ENCODE results near the gene NVL.
"Not testable (repeated sequence)": the region's sequence is repeated elsewhere in the genome, so short reads cannot be mapped to it uniquely, and the experiment has no call there.

The NVL gene

DNA sequence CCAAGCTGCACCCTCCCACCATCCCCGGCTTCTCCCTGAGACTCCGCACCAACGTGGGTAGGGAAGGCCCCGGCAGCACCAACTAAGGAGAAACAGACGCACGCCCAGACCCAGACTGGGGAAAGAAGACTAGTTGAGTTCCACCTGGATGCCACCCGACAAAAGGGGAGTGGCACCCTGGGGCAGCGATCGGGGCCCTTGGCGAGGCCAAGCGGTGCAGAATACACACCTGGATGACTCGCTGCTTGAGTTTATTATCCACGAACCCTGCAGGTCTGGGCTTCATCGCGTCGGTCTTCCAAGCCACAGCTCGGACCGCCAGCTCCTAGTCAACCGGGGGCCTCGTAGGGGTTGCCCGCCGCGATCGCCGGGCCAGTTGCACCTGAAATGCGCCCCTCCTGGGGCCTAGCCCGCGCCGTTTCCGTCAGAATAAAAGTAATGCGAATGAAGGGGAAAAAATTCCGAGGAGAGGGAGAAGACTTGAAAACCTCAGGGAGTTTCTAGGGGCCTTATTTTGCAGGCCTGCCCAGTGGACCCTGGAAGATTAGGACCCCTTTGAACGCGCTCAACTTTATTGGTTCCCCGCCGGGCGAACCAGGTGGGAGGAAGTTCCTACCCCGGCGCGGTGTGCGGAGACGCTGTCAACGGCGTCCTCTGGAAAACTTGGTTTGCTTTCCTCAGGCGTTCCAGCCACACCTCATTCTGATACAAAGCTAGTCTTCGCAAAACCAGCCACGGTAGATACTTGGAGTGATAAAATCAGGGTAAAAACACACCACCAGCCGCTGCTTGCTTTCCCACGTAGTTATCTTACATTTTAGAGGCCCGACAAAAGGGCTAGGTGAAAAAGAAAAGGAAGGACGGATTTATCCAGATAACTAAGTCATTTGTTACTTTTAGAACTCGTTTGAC lies at the start of gene NVL:
Gene NVL, minus strand, starts transcription at position 331 of the 912 bp plus-strand sequence. Its CDS starts 45 bp downstream, at position 286.
- Mint-ChIP-seq H3K36me3 (peaks cover 0 to 4% of the 10 kb centered on the region in 2 donors), H3K9me3 (no peaks in the 10 kb centered on the region), H3K4me3 (peak within 1 kb of the TSS; percentile 85 to 99), H3K27ac (peak within 1 kb of the TSS; percentile 99), H3K4me1 (peaks cover 21 to 53% of the 10 kb centered on the region in 2 donors), H3K27me3 (no peaks in the 10 kb centered on the region)
- ATAC-seq (replicated peaks) (peak; percentile 82 to 88), DNase-seq (peak; percentile 76)

GRCh38 chr1:224378855-224379631 lies 49.1 kb upstream of the NVL start:
- ATAC-seq (replicated peaks) (peak; percentile 50 to 63), DNase-seq (no peak)
- no peaks in the 10 kb centered on the region for H3K9me3 Mint-ChIP-seq
- peaks cover 17 to 51% of the 10 kb centered on the region in 2 donors for H3K4me1 Mint-ChIP-seq
- peaks cover 31 to 52% of the 10 kb centered on the region in 2 donors for H3K36me3 Mint-ChIP-seq
- H3K4me3 Mint-ChIP-seq = no peak overlapping the region
- H3K27me3 Mint-ChIP-seq = no peaks in the 10 kb centered on the region
- H3K27ac Mint-ChIP-seq = peak overlapping the region; percentile 62

DNA sequence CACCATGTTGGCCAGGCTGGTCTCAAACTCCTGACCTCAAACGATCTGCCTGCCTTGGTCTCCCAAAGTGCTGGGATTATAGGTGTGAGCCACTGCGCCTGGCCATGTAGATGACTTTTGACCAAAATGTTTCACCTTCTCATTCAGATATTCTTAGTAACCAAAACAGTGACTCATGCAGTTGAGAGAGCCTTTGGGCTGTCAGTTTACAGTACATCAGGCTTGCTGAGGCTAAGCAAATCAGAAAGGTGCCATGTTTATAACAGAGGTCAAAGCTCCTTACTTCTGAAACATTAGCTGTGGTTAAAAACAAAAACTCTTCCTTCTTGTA lies 47.7 kb upstream of the NVL start:
- Mint-ChIP-seq H3K4me1 (peaks cover 15 to 51% of the 10 kb centered on the region in 2 donors), H3K36me3 (peaks cover 43 to 60% of the 10 kb centered on the region in 2 donors), H3K27me3 (no peaks in the 10 kb centered on the region), H3K27ac (no peak overlapping the region), H3K4me3 (no peak overlapping the region), H3K9me3 (no peaks in the 10 kb centered on the region)
- no peak for DNase-seq
- peak; percentile 53 to 58 for ATAC-seq (replicated peaks)

DNA sequence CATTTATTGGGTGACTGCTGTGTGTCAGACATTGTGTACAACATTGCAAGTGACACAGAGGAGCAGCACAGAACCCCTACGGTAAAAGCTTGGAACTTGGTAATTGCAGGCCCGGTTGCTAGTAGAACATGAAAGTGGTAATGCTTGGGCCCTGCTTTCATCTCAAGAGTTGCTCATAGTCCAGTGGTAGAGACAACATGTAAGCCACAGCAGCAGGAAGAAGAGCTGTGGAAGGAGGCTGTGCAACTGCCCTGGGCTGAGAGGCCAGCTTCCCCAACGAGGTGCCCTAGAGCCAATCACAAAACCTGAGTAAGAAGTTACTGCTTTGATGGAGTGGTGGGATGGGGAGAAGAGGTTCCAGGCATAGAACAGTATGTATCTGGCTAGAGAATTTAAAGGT lies 45.1 kb upstream of the NVL start:
- ATAC-seq (replicated peaks) = no peak
- Mint-ChIP-seq H3K4me1 (peaks cover 12 to 29% of the 10 kb centered on the region in 2 donors), H3K4me3 (no peak overlapping the region), H3K36me3 (peaks cover 49 to 68% of the 10 kb centered on the region in 2 donors), H3K27me3 (no peaks in the 10 kb centered on the region), H3K27ac (no peak overlapping the region), H3K9me3 (no peaks in the 10 kb centered on the region)
- DNase-seq = no peak

- ATAC-seq (replicated peaks) (no peak), DNase-seq (no peak)
- Mint-ChIP-seq H3K4me3 (no peak overlapping the region), H3K27me3 (no peaks in the 10 kb centered on the region), H3K36me3 (peaks cover 48 to 74% of the 10 kb centered on the region in 2 donors), H3K9me3 (no peaks in the 10 kb centered on the region), H3K27ac (no peak overlapping the region), H3K4me1 (peaks cover 4 to 27% of the 10 kb centered on the region in 2 donors)
Measured at GRCh38 chr1:224373008-224373590, 43.1 kb upstream of the NVL start.

DNA sequence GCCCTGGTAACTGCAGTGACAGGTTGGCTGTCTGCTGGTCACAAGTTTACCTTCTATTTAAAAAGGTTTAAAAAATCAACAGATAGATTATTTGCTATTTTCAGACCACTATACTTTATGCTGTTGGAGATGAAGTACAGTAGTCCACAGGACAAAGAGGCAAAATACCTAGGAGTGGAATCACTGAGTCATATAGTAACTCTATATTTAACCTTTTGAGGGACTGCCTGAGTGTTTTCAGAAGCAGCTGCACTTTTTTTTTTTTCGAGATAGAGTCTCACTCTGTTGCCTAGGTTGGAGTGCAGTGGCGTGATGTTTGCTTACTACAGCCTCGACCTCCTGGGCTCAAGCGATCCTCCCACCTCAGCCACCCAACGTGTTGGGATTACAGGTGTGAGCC lies 38.4 kb upstream of the NVL start:
- no peak overlapping the region for H3K27ac Mint-ChIP-seq
- peaks cover 27 to 58% of the 10 kb centered on the region in 2 donors for H3K36me3 Mint-ChIP-seq
- no peaks in the 10 kb centered on the region for H3K9me3 Mint-ChIP-seq
- DNase-seq (no peak), ATAC-seq (replicated peaks) (peak; percentile 79 to 87)
- no peaks in the 10 kb centered on the region for H3K27me3 Mint-ChIP-seq
- peaks cover 8 to 47% of the 10 kb centered on the region in 2 donors for H3K4me1 Mint-ChIP-seq
- H3K4me3 Mint-ChIP-seq = no peak overlapping the region

DNA sequence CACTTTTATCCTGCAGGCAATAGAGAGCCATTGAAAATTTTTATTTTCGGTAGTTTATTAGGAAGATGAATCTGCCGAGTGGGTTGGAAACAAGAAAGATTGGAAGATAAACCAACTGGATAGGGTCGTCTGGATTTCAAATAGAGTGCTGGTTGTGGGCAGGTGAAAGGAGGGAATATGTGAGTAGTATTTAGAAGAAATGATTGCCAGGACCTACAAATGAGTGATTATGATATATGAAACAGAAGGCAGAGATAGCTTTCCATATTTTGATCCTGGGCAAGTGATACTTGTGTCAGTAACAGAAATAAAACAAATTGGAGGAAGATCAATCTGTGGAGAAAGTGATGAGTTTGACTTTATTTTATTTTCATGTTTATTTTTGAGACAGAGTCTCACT lies 29.2 kb upstream of the NVL start:
- ATAC-seq (replicated peaks) = no peak
- H3K27me3 Mint-ChIP-seq = no peaks in the 10 kb centered on the region
- H3K36me3 Mint-ChIP-seq = peaks cover 24 to 25% of the 10 kb centered on the region in 2 donors
- no peak overlapping the region for H3K27ac Mint-ChIP-seq
- peaks cover 19 to 50% of the 10 kb centered on the region in 2 donors for H3K4me1 Mint-ChIP-seq
- H3K9me3 Mint-ChIP-seq = no peaks in the 10 kb centered on the region
- no peak for DNase-seq
- no peak overlapping the region for H3K4me3 Mint-ChIP-seq

DNA sequence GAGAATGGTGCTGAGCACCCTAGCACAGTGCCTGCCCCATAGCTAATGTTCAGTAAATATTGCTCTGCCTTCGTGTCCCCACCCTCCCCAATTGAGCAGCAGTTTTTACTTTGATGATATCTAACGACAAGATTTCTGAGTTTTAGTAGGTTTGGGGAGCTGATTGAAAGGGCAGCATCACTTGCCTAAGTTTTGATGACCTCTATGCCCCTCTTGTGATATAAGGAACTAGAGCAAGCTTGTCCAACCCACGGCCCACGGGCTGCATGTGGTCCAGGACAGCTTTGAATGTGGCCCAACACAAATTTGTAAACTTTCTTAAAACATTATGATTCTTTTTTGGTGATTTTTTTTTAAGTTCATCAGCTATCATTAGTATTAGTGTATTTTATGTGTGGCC lies 28.3 kb upstream of the NVL start:
- DNase-seq (no peak), ATAC-seq (replicated peaks) (no peak)
- Mint-ChIP-seq H3K27me3 (no peaks in the 10 kb centered on the region), H3K27ac (no peak overlapping the region), H3K4me1 (peaks cover 13 to 41% of the 10 kb centered on the region in 2 donors), H3K4me3 (peak overlapping the region; percentile 36 to 97), H3K9me3 (no peaks in the 10 kb centered on the region), H3K36me3 (peaks cover 17 to 19% of the 10 kb centered on the region in 2 donors)

- Mint-ChIP-seq H3K27me3 (no peaks in the 10 kb centered on the region), H3K4me1 (peaks cover 13 to 37% of the 10 kb centered on the region in 2 donors), H3K4me3 (peak overlapping the region; percentile 96 to 97)
Measured at GRCh38 chr1:224357626-224358124, 27.7 kb upstream of the NVL start.

GRCh38 chr1:224356685-224357625 lies 27.0 kb upstream of the NVL start, which contains the start of gene CNIH4:
CNIH4 (plus strand) TSS chr1:224356879; CDS start chr1:224356925, 46 bp downstream.
- ATAC-seq (replicated peaks) = peak; percentile 99
- Mint-ChIP-seq H3K4me3 (peak within 1 kb of the TSS; percentile 96 to 97), H3K4me1 (peaks cover 13 to 30% of the 10 kb centered on the region in 2 donors)

More at GRCh38 chr1:224357626-224358124, 27.7 kb upstream of the NVL start:
- Mint-ChIP-seq H3K9me3 (no peaks in the 10 kb centered on the region), H3K27ac (peak overlapping the region; percentile 92), H3K36me3 (peaks cover 14 to 15% of the 10 kb centered on the region in 2 donors)
- DNase-seq (no peak), ATAC-seq (replicated peaks) (no peak)

DNA sequence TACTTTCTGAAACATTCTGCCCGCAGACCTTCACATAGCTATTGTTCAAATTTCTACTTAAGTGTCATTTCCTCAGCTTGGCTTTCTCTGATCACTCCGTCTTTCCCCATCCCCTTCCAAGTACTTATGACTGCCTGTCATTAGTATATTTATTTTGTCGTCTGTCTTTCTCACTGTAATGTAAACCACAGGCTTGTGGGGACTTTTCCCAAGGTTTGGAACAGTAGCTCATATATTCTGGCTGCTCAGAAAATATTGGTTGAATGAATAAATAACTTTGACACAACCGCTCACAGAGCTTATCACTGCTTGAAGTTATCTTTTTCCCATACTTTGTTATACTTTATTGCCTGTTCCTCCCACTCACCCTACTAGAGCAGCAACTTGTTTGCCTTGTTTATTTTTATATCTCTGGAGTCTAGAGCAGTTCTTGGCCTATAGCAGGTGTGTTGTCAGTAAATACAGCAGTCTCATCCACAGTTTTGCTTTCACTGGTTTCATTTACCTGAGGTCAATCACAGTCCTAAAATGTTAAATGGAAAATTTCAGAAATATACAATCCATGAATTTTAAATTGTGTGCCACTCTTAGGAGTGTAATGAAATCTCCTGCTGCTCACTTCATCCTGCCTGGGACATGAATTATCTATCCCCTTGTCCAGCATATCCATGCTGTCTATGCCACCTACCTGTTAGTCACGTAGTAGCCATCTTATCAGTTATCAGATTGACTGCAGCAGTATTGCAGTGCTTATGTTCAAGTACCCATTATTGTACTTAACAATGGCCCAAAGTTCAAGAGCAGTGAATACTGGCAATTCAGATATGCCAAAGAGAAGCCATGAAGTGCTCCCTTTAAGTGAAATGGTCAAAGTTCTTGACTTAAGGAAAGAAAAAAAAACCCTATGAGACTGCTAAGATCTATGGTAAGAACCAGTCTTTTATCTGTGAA lies 24.3 kb upstream of the NVL start:
- no peak overlapping the region for H3K4me3 Mint-ChIP-seq
- H3K27ac Mint-ChIP-seq = no peak overlapping the region

More at GRCh38 chr1:224356685-224357625, 27.0 kb upstream of the NVL start, which contains the start of gene CNIH4:
- DNase-seq = peak; percentile 85
- Mint-ChIP-seq H3K27ac (peak within 1 kb of the TSS; percentile 92), H3K9me3 (no peaks in the 10 kb centered on the region), H3K27me3 (no peaks in the 10 kb centered on the region), H3K36me3 (peaks cover 9 to 10% of the 10 kb centered on the region in 2 donors)

DNA sequence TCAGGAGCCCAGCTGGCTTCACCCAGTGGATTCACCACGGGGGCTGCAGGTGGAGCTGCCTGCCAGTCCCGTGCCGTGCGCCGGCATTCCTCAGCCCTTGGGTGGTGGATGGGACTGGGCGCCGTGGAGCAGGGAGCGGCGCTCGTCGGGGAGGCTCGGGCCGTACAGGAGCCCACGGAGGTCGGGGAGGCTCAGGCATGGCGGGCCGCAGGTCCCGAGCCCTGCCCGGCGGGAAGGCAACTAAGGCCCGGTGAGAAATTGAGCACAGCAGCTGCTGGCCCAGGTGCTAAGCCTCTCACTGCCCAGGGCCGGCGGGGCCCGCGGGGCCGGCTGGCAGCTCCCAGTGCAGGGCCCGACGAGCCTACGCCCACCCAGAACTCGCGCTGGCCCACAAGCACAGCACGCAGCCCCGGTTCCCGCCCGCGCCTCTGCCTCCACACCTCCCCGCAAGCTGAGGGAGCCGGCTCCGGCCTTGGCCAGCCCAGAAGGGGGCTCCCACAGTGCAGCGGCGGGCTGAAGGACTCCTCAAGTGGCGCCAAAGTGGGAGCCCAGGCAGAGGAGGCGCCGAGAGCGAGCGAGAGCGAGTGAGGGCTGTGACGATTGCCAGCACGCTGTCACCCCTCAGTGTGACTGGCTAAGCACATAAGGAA lies 22.6 kb upstream of the NVL start:
- H3K4me1 Mint-ChIP-seq; H3K9me3 Mint-ChIP-seq; ATAC-seq (replicated peaks); DNase-seq; H3K27me3 Mint-ChIP-seq; H3K36me3 Mint-ChIP-seq; H3K27ac Mint-ChIP-seq; H3K4me3 Mint-ChIP-seq: not testable (repeated sequence)

More for the DNA sequence above, 24.3 kb upstream of the NVL start:
- Mint-ChIP-seq H3K9me3 (no peaks in the 10 kb centered on the region), H3K4me1 (peaks cover 12 to 21% of the 10 kb centered on the region in 2 donors), H3K36me3 (peaks cover 6 to 7% of the 10 kb centered on the region in 2 donors), H3K27me3 (peaks cover 0 to 7% of the 10 kb centered on the region in 2 donors)
- DNase-seq (no peak), ATAC-seq (replicated peaks) (no peak)
